Mucosa of gallbladder (tissue), 1 donor: Measurements from ENCODE around the gene OR4D10. TPM values are rescaled to one million over a fixed set of nuclear protein-coding genes. Genes with fewer than 3 reads are reported as not detected.

Experiments
- DNase-seq: peaks from one replicate; pipeline ENCODE4 v3.0.0-alpha.2; 2020; ENCODE audit warnings: low spot score
- total RNA-seq: library from RNA; stranded (reverse); gene quantifications from one replicate; pipeline ENCODE4 v1.2.1, GENCODE V29; 2021
- donor health status: DM: no; HTN: no; CAD: no.

The OR4D10 gene
- total RNA-seq, 1 donor from 2014 or later, result not detected

GRCh38 chr11:59523541-59523940 lies 50.4 kb downstream of the OR4D10 start:
- no peak for DNase-seq

GRCh38 chr11:59528711-59529110 lies 55.6 kb downstream of the OR4D10 start:
- no peak for DNase-seq

Other genes with a start within 250 kb of the OR4D10 start
- gene OR5AN1, start 114.4 kb upstream of the OR4D10 start, total RNA-seq, result not detected
- not detected for gene OR5A2, start 46.9 kb upstream of the OR4D10 start, total RNA-seq
- not detected for gene OR5A1, start 36.8 kb upstream of the OR4D10 start, total RNA-seq
- gene OR4D6, start 16.4 kb upstream of the OR4D10 start, total RNA-seq, result not detected
- not detected for gene OR4D11, start 30.3 kb downstream of the OR4D10 start, total RNA-seq
- gene OR4D9, start 38.2 kb downstream of the OR4D10 start, total RNA-seq, result not detected
- 63.4 TPM for gene OSBP, start 142.5 kb downstream of the OR4D10 start, total RNA-seq
- gene PATL1, start 195.7 kb downstream of the OR4D10 start, total RNA-seq, result 28.6 TPM
- gene OR10V1, start 240.5 kb downstream of the OR4D10 start, total RNA-seq, result not detected